SK-N-SH (cell line): Measurements from ENCODE around the gene AKTIP.

Source experiments
- MEF2A ChIP-seq: IDR thresholded peaks from 2 replicates; pipeline ENCODE4 v1.4.0; 2012; ENCODE audit warnings: low read depth, borderline replicate concordance
- SMC3 ChIP-seq: IDR thresholded peaks from 2 replicates; pipeline ENCODE4 v1.6.1; 2012; ENCODE audit warnings: low read depth, low read length, improper control_type of control experiment

- TF ChIP-seq SMC3 (peak; percentile 67), MEF2A (no peak)
Measured at GRCh38 chr16:53549970-53550690, 47.1 kb upstream of the AKTIP start.
